GM10266 (cell line): Measurements from ENCODE around the gene AKR7A3.
"Not testable (repeated sequence)": the region's sequence is repeated elsewhere in the genome, so short reads cannot be mapped to it uniquely, and the experiment has no call there.

Experiments
- DNase-seq: peaks from one replicate; pipeline ENCODE4 v3.0.0; 2012; ENCODE audit errors: extremely low spot score
- CTCF ChIP-seq: IDR thresholded peaks from 2 replicates; pipeline ENCODE4 v1.5.1; 2012; ENCODE audit warnings: mild to moderate bottlenecking, low read depth; ENCODE audit not compliant: control insufficient read depth, insufficient read depth; ENCODE audit errors: missing control alignments

The AKR7A3 gene

GRCh38 chr1:19284881-19285280, 3.7 kb downstream of the AKR7A3 start:
- no peak for TF ChIP-seq CTCF
- no peak for DNase-seq

GRCh38 chr1:19283891-19284290, 4.7 kb downstream of the AKR7A3 start:
- DNase-seq = no peak
- no peak for TF ChIP-seq CTCF

GRCh38 chr1:19274636-19275035, 13.9 kb downstream of the AKR7A3 start:
- DNase-seq = no peak
- no peak for TF ChIP-seq CTCF

GRCh38 chr1:19273844-19274531, 14.6 kb downstream of the AKR7A3 start:
- not testable (repeated sequence) for DNase-seq

GRCh38 chr1:19273106-19273843, 15.3 kb downstream of the AKR7A3 start:
- no peak for DNase-seq
- no peak for TF ChIP-seq CTCF

- no peak for DNase-seq
- TF ChIP-seq CTCF = no peak
These were observed 16.5 kb downstream of the AKR7A3 start for GRCh38 chr1:19272064-19272463.

GRCh38 chr1:19270343-19270730, 18.2 kb downstream of the AKR7A3 start:
- not testable (repeated sequence) for DNase-seq

- not testable (repeated sequence) for DNase-seq
These were observed 18.9 kb downstream of the AKR7A3 start for GRCh38 chr1:19269427-19270342.

GRCh38 chr1:19268445-19268844, 20.1 kb downstream of the AKR7A3 start:
- no peak for TF ChIP-seq CTCF
- DNase-seq = no peak
